ENCODE results near the gene GPR142. TPM values are rescaled to one million over a fixed set of nuclear protein-coding genes. Genes with fewer than 3 reads are reported as not detected.

The GPR142 gene
- total RNA-seq, 2 experiments from 2014 or later: not detected

DNA sequence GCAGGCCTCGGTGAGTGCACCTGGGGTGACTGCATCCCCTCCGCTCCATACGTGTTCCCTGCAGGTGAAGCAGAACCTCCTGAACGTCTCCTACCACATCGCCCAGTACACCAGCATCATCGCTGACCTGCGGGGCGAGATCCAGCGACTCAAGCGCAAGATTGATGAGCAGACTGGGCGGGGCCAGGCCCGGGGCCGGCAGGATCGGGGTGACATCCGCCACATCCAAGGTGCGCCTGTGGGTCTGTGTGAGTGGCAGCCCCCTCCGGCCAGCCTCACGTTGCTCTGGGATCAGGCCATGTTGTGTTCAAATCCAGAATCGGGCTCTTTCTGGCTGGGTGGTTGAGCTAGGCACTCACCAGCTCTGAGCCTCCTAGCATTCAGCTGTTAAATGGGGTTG, 18.2 kb upstream of the GPR142 start:
- no peak overlapping the region for H3K27ac Mint-ChIP-seq
- H3K36me3 Mint-ChIP-seq (ENCODE audit: low read depth): no peaks in the 10 kb centered on the region
- no peak overlapping the region for H3K4me3 Mint-ChIP-seq
- peaks cover 2% of the 10 kb centered on the region for H3K4me1 Mint-ChIP-seq (ENCODE audit: low read depth)
- intact Hi-C loops (cut with micrococcal nuclease): no loop called here
- CTCF ChIA-PET: interaction anchor here (1.9 kb wide), 1 partner anchor 19 kb away, joined by 5 read pairs; no protein-coding TSS in a partner anchor
- H3K9me3 Mint-ChIP-seq: no peaks in the 10 kb centered on the region
- no peak for DNase-seq
- H3K27me3 Mint-ChIP-seq (ENCODE audit: low read depth): peaks cover 26% of the 10 kb centered on the region

DNA sequence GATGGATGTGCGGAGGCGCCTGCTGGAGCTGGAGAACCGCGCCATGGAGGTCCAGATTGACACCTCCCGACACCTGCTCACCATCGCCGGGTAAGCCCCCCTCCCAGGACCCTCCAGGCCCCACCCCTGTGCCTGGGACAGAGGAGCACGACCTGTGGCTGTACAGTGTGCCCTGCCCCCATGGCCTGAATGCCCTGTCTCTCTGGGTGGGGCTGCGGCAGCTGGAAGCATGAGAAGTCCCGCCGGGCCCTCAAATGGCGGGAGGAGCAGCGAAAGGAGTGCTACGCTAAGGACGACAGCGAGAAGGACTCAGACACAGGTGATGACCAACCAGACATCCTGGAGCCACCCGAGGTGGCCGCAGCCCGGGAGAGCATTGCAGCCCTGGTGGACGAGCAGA, 16.8 kb upstream of the GPR142 start:
- Mint-ChIP-seq H3K27ac (no peak overlapping the region), H3K36me3 (ENCODE audit: low read depth) (no peaks in the 10 kb centered on the region), H3K9me3 (no peaks in the 10 kb centered on the region), H3K4me3 (no peak overlapping the region), H3K4me1 (ENCODE audit: low read depth) (peaks cover 5% of the 10 kb centered on the region), H3K27me3 (ENCODE audit: low read depth) (peaks cover 36% of the 10 kb centered on the region)
- intact Hi-C loops (cut with micrococcal nuclease): no loop called here
- CTCF ChIA-PET: interaction anchor here (1.9 kb wide), 1 partner anchor 18 kb away, joined by 5 read pairs; no protein-coding TSS in a partner anchor
- DNase-seq: no peak

DNA sequence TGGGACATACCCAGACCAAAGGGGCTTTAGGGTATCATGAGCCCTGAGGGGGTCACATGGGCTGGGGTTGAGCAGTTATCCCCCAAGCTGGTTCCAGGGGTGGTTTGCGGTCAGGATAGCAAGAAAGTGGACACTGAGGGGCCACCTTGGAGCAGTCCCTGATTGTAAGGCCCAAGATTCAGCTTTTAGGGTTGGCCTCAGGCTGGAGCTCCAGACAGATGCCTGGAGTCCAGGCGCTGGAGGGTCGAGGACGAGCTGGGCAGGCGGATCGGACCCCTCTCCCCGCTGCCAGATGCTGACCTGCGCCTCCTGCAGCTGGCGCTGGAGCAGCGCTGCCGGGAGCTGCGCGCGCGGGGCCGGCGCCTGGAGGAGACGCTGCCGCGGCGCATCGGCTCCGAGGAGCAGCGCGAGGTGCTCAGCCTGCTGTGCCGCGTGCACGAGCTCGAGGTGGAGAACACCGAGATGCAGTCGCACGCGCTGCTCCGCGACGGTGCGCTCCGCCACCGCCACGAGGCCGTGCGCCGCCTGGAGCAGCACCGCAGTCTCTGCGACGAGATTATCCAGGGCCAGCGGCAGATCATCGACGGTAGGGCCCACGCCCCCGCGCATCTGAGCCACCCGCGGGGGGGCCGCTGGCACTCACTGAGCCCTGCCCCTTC, 15.6 kb upstream of the GPR142 start:
- no peak for DNase-seq

DNA sequence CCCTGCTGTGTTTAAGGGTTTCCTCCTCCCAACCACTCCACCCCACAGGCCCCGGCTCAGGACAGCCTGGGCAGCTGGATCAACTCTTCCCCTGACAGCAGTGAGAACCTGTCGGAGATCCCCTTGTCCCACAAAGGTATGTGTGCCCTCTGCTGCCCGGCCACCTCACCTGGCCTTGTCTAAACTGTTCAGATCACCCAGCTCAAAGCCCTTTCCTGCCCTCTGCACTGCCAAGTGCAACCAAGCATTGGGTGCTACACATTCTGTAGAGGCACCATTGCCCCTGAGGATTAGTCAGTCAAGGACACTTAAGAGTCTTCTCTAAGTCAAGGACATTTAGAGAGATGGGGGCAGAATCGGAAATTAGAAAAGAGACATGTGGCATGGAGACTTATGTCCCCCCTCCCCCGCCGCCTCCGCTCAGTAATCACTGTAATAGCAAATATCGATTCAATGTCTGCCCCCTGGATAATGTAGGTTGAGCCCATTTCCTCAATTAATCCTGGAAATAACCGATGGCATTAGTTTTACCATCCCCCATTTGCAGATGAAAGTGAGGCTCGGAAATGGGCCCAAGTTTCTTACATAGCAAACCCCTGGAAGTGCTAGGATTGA, 13.8 kb upstream of the GPR142 start:
- Mint-ChIP-seq H3K27ac (no peak overlapping the region), H3K9me3 (no peaks in the 10 kb centered on the region), H3K27me3 (ENCODE audit: low read depth) (peaks cover 42% of the 10 kb centered on the region), H3K4me1 (ENCODE audit: low read depth) (peaks cover 6% of the 10 kb centered on the region), H3K4me3 (no peak overlapping the region), H3K36me3 (ENCODE audit: low read depth) (no peaks in the 10 kb centered on the region)
- DNase-seq: no peak
- CTCF ChIA-PET: interaction anchor here (0.7 to 2.8 kb wide), 2 partner anchors 15 to 18 kb away, joined by 4 to 13 read pairs; partner anchors contain the start of gene GPR142
- intact Hi-C loops (cut with micrococcal nuclease): loop anchor here (1.0 kb wide), 2 partner anchors 52 to 143 kb away; no protein-coding TSS in a partner anchor

More for the DNA sequence above, 15.6 kb upstream of the GPR142 start:
- intact Hi-C loops (cut with micrococcal nuclease): no loop called here
- CTCF ChIA-PET: interaction anchor here (0.7 to 2.8 kb wide), 7 partner anchors 17 to 215 kb away, joined by 3 to 13 read pairs (median 4); partner anchors contain the start of gene GPR142
- Mint-ChIP-seq H3K4me3 (no peak overlapping the region), H3K9me3 (no peaks in the 10 kb centered on the region), H3K4me1 (ENCODE audit: low read depth) (peaks cover 5% of the 10 kb centered on the region), H3K36me3 (ENCODE audit: low read depth) (no peaks in the 10 kb centered on the region), H3K27ac (no peak overlapping the region), H3K27me3 (ENCODE audit: low read depth) (peaks cover 38% of the 10 kb centered on the region)

DNA sequence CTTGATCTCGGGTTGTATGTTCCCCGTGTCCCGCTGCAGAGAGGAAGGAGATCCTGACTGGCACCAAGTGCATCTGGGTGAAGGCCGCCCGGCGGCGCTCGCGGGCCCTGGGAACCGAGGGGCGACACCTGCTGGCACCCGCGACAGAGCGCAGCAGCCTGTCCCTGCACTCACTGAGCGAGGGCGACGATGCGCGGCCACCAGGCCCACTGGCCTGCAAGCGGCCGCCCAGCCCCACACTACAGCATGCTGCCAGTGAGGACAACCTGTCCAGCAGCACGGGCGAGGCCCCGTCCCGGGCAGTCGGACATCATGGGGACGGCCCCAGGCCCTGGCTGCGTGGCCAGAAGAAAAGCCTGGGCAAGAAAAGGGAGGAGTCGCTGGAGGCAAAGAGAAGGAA, 13.2 kb upstream of the GPR142 start:
- peaks cover 44% of the 10 kb centered on the region for H3K27me3 Mint-ChIP-seq (ENCODE audit: low read depth)
- peak; percentile 79 for DNase-seq
- CTCF ChIA-PET: interaction anchor here (0.6 to 0.7 kb wide), 2 partner anchors 72 to 268 kb away, joined by 3 to 6 read pairs; no protein-coding TSS in a partner anchor
- H3K27ac Mint-ChIP-seq: no peak overlapping the region
- H3K9me3 Mint-ChIP-seq: no peaks in the 10 kb centered on the region
- H3K4me3 Mint-ChIP-seq: no peak overlapping the region
- H3K36me3 Mint-ChIP-seq (ENCODE audit: low read depth): no peaks in the 10 kb centered on the region
- intact Hi-C loops (cut with micrococcal nuclease): loop anchor here (1.0 kb wide), 2 partner anchors 53 to 144 kb away; no protein-coding TSS in a partner anchor
- H3K4me1 Mint-ChIP-seq (ENCODE audit: low read depth): peaks cover 6% of the 10 kb centered on the region

DNA sequence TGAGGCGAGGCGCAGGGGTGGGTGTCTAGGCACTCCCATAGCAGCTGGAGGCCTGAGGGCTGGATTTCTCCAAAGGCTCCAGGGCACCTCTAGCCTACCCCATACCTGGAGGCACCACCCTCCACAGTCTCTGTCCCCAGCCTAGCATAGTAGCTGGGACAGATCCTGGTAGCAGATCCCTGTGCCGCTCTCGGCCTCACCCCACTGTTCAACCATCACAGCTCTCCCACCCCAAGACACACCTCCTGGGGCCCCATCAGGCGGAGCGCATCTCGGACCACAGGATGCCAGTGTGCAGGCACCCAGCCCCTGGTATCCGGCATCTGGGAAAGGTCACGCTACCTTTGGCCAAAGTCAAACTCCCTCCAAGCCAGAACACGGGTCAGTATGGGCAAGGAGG, 12.7 kb upstream of the GPR142 start:
- Mint-ChIP-seq H3K4me3 (no peak overlapping the region), H3K9me3 (no peaks in the 10 kb centered on the region), H3K27ac (no peak overlapping the region), H3K27me3 (ENCODE audit: low read depth) (peaks cover 45% of the 10 kb centered on the region), H3K4me1 (ENCODE audit: low read depth) (peaks cover 6% of the 10 kb centered on the region), H3K36me3 (ENCODE audit: low read depth) (no peaks in the 10 kb centered on the region)
- DNase-seq: no peak
- intact Hi-C loops (cut with micrococcal nuclease): loop anchor here (1.0 kb wide), 2 partner anchors 53 to 144 kb away; no protein-coding TSS in a partner anchor
- CTCF ChIA-PET: interaction anchor here (0.6 to 1.0 kb wide), 3 partner anchors 11 to 268 kb away, joined by 3 to 6 read pairs (median 3); no protein-coding TSS in a partner anchor

DNA sequence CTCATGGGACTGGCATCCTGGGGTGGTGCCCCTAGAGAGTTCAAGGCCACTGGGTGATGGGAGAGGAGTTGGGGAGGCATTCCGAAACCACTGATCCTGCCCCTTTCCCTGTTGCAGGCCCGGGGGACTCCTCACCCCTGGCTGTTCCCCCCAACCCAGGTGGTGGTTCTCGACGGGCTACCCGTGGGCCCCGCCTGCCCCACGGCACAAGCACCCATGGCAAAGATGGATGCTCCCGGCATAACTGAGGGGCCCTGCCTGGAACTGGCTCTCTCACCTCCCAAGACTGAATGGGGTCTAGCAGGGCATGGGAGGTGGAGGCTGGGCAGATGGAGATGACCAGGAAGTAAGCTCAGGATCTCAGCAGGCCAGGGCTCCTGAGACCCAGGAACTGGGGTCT, 12.2 kb upstream of the GPR142 start:
- Mint-ChIP-seq H3K27me3 (ENCODE audit: low read depth) (peaks cover 46% of the 10 kb centered on the region), H3K27ac (no peak overlapping the region), H3K4me1 (ENCODE audit: low read depth) (peaks cover 6% of the 10 kb centered on the region), H3K36me3 (ENCODE audit: low read depth) (no peaks in the 10 kb centered on the region), H3K4me3 (no peak overlapping the region), H3K9me3 (no peaks in the 10 kb centered on the region)
- CTCF ChIA-PET: interaction anchor here (0.7 to 2.2 kb wide), 4 partner anchors 10 to 269 kb away, joined by 3 to 5 read pairs (median 4); no protein-coding TSS in a partner anchor
- DNase-seq: no peak
- intact Hi-C loops (cut with micrococcal nuclease): no loop called here

DNA sequence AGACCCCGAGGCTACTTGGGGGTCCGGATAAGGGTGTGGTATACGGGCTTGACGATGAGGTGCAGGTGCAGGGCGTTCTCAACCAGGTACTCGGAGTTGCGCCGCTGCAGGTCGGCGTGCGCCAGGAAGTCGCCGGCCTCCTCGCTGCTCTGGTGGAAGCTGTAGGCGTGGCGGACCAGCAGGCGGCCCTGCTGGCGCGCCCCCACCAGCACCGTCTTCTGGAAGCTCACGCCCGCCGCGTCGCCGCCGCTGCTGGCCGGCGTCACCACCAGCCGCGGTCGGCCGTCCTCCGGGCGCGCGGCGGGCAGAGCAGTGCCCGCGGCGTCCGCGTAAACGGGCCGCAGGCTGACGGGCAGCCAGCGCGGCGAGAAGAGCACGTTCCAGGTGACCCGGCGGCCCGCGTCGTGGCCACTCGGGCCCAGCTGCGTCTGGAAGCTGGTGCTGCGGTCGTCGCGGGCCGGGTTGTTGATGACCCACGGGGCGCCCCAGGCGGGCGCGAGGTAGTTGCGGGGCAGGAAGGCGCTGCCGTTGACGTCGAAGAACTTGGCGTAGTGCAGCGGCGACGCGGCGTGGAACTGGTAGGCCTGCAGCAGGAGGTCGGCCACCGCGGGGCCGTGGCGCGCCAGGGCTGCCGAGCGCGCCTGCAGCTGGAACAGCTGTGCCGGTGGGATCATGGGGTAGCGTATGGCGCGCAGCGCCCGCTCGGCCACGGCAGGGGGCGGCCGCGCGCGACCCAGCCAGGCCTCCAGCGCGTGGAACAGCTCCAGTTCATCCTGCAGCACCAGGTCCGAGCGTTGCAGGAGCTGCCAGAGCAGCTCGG, 10.4 kb upstream of the GPR142 start:
- intact Hi-C loops (cut with micrococcal nuclease): no loop called here

DNA sequence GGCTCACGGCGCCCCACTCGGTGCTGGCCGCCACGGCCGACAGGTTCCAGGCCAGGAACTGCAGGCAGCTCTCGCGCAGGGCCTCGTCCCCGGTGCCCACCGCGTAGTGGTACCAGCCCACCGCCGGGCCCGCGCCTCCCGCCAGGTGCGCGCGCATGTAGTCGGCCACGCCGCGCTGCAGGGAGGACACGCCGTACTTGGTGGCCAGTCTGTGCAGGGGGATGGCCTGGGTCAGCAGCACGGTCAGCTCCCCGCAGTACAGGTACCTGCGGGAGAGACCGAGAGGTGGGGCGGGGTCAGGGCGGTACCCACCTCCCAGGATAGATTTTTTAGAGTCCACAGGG, 9.9 kb upstream of the GPR142 start:
- Mint-ChIP-seq H3K9me3 (no peaks in the 10 kb centered on the region), H3K27ac (no peak overlapping the region), H3K4me1 (ENCODE audit: low read depth) (peaks cover 6% of the 10 kb centered on the region), H3K36me3 (ENCODE audit: low read depth) (no peaks in the 10 kb centered on the region), H3K27me3 (ENCODE audit: low read depth) (peaks cover 48% of the 10 kb centered on the region), H3K4me3 (no peak overlapping the region)
- intact Hi-C loops (cut with micrococcal nuclease): no loop called here
- DNase-seq: no peak
- CTCF ChIA-PET: interaction anchor here (2.6 kb wide), 1 partner anchor 10 kb away, joined by 14 read pairs; the partner anchor contains the start of gene GPR142

More for the DNA sequence above, 10.4 kb upstream of the GPR142 start:
- H3K9me3 Mint-ChIP-seq: no peaks in the 10 kb centered on the region
- no peak overlapping the region for H3K27ac Mint-ChIP-seq
- CTCF ChIA-PET: interaction anchor here (0.8 to 2.6 kb wide), 5 partner anchors 11 to 210 kb away, joined by 3 to 14 read pairs (median 3); partner anchors contain the start of gene GPR142
- peaks cover 6% of the 10 kb centered on the region for H3K4me1 Mint-ChIP-seq (ENCODE audit: low read depth)
- no peak for DNase-seq
- no peak overlapping the region for H3K4me3 Mint-ChIP-seq
- no peaks in the 10 kb centered on the region for H3K36me3 Mint-ChIP-seq (ENCODE audit: low read depth)
- peaks cover 50% of the 10 kb centered on the region for H3K27me3 Mint-ChIP-seq (ENCODE audit: low read depth)

DNA sequence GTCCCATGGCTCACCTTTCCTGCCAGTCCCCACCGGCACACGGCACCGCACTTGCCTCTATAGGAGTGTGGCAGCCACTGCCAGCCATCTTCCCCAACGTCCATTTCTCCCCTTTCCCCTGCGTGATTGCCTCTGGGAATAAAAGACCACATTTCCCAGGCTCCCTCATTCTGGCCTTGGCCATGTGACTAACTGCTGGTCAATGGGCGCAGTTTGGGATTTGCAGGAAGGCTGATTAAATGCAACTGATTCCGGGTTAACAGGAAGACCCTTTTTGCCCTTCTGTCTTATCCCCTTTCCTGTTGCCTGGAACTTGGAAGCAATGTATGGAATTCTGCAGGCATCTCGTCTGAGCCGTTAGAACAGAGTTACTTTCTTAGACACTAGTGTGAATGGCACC, 8.6 kb upstream of the GPR142 start:
- intact Hi-C loops (cut with micrococcal nuclease): no loop called here
- H3K9me3 Mint-ChIP-seq: no peaks in the 10 kb centered on the region
- no peaks in the 10 kb centered on the region for H3K36me3 Mint-ChIP-seq (ENCODE audit: low read depth)
- H3K27me3 Mint-ChIP-seq (ENCODE audit: low read depth): peaks cover 37% of the 10 kb centered on the region
- no peak for DNase-seq
- no peak overlapping the region for H3K4me3 Mint-ChIP-seq
- CTCF ChIA-PET: interaction anchor here (0.6 to 2.6 kb wide), 3 partner anchors 9 to 62 kb away, joined by 3 to 14 read pairs (median 3); partner anchors contain the start of gene GPR142
- peaks cover 6% of the 10 kb centered on the region for H3K4me1 Mint-ChIP-seq (ENCODE audit: low read depth)
- no peak overlapping the region for H3K27ac Mint-ChIP-seq

DNA sequence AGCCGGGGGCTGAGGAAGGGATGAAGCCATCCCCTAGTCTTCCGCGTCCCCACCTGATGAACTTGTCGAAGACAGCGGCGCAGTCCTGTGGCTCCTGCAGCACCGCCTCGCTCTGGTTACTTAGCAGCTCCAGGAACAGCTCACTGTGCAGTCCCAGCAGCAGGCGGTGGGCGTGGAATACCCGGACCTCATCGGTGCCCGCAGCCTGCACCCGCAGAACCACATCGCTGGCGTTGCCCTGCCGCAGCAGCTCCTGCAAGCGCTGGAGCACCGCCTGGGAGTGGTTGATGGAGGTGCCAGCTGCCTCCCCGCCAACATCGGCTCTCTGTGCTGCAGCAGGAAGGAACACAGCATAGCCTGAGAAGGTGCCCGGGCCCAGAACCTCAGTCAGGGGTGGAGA, 7.4 kb upstream of the GPR142 start:
- CTCF ChIA-PET: interaction anchor here (0.6 to 2.7 kb wide), 3 partner anchors 9 to 59 kb away, joined by 4 to 12 read pairs (median 5); no protein-coding TSS in a partner anchor
- no peak overlapping the region for H3K4me3 Mint-ChIP-seq
- intact Hi-C loops (cut with micrococcal nuclease): no loop called here
- H3K36me3 Mint-ChIP-seq (ENCODE audit: low read depth): no peaks in the 10 kb centered on the region
- H3K9me3 Mint-ChIP-seq: no peaks in the 10 kb centered on the region
- H3K4me1 Mint-ChIP-seq (ENCODE audit: low read depth): peaks cover 1% of the 10 kb centered on the region
- DNase-seq: no peak
- H3K27ac Mint-ChIP-seq: no peak overlapping the region
- peaks cover 26% of the 10 kb centered on the region for H3K27me3 Mint-ChIP-seq (ENCODE audit: low read depth)

DNA sequence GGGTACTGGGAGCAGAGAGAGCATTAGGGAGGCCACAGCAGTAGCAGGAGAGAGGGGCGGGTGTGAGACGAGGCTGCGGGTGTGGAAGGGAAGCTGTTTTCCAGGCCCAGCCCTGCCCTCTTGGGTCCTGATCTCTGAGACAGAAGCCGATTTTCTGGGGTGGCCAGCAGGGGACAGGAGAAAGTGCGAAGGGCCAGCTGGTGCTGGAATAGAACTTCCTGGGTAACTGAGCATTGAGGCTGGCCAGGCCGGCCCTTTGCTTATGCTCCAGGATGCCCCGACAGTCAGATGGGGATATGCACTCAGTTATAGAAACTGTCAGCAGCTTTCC, 6.4 kb upstream of the GPR142 start:
- no peak for DNase-seq
- no peaks in the 10 kb centered on the region for H3K9me3 Mint-ChIP-seq
- H3K4me3 Mint-ChIP-seq: no peak overlapping the region
- H3K27me3 Mint-ChIP-seq (ENCODE audit: low read depth): peaks cover 23% of the 10 kb centered on the region
- no peak overlapping the region for H3K27ac Mint-ChIP-seq
- H3K36me3 Mint-ChIP-seq (ENCODE audit: low read depth): no peaks in the 10 kb centered on the region
- peaks cover 1% of the 10 kb centered on the region for H3K4me1 Mint-ChIP-seq (ENCODE audit: low read depth)
- CTCF ChIA-PET: interaction anchor here (0.9 to 2.7 kb wide), 7 partner anchors 8 to 96 kb away, joined by 3 to 12 read pairs (median 5); no protein-coding TSS in a partner anchor
- intact Hi-C loops (cut with micrococcal nuclease): no loop called here

Measured in activated naive CD4-positive, alpha-beta T cell treated with anti-CD3 and anti-CD28 coated beads for 36 hours (primary cell).